HG02571 (cell line): Measurements from ENCODE around the gene MANF.

ENCODE experiments used
- ATAC-seq: cut with Tn5 transposase; IDR thresholded peaks from one replicate; pipeline ENCODE4 v1.9.1; 2021; ENCODE audit warnings: mild to moderate bottlenecking, moderate library complexity; ENCODE audit not compliant: unreplicated experiment

The MANF gene

GRCh38 chr3:51389423-51390183 lies 4.5 kb downstream of the MANF start:
- ATAC-seq = no peak

- no peak for ATAC-seq
Measured at GRCh38 chr3:51390246-51391074, 5.4 kb downstream of the MANF start.

GRCh38 chr3:51391075-51391565 lies 6.0 kb downstream of the MANF start, which contains the start of gene RBM15B:
TSS of gene RBM15B (plus strand) at chr3:51391285. CDS start at chr3:51391400, 115 bp downstream.
- ATAC-seq = peak; percentile 83

- ATAC-seq = peak; percentile 13
Measured at GRCh38 chr3:51391566-51392354, 6.7 kb downstream of the MANF start.

GRCh38 chr3:51392355-51393133 lies 7.5 kb downstream of the MANF start:
- no peak for ATAC-seq

GRCh38 chr3:51393134-51393495 lies 8.0 kb downstream of the MANF start:
- ATAC-seq = no peak

GRCh38 chr3:51393564-51393963 lies 8.5 kb downstream of the MANF start:
- ATAC-seq = no peak

- no peak for ATAC-seq
Measured at GRCh38 chr3:51394541-51394940, 9.4 kb downstream of the MANF start.

GRCh38 chr3:51395493-51396213 lies 10.6 kb downstream of the MANF start:
- no peak for ATAC-seq

GRCh38 chr3:51396401-51396800 lies 11.3 kb downstream of the MANF start:
- no peak for ATAC-seq

GRCh38 chr3:51397392-51397791 lies 12.3 kb downstream of the MANF start:
- no peak for ATAC-seq

GRCh38 chr3:51398595-51399310 lies 13.7 kb downstream of the MANF start:
- ATAC-seq = no peak

GRCh38 chr3:51400166-51400565 lies 15.1 kb downstream of the MANF start:
- ATAC-seq = no peak

- ATAC-seq = no peak
Measured at GRCh38 chr3:51401735-51402134, 16.6 kb downstream of the MANF start.

- no peak for ATAC-seq
Measured at GRCh38 chr3:51403675-51404074, 18.6 kb downstream of the MANF start.

GRCh38 chr3:51408021-51408420 lies 22.9 kb downstream of the MANF start:
- no peak for ATAC-seq

GRCh38 chr3:51408813-51409212 lies 23.7 kb downstream of the MANF start:
- ATAC-seq = no peak

GRCh38 chr3:51422211-51422610 lies 37.1 kb downstream of the MANF start:
- no peak for ATAC-seq

GRCh38 chr3:51426921-51427320 lies 41.8 kb downstream of the MANF start:
- no peak for ATAC-seq
